Activated CD8-positive, alpha-beta memory T cell treated with anti-CD3 and anti-CD28 coated beads for 4 hours (primary cell): ENCODE measurements around the gene USB1.

Source experiments
- DNase-seq, 2 donors: peaks; one replicate each; pipeline ENCODE4 v3.0.0-alpha.2; 2020; ENCODE audit warnings: low read depth in 2 of 2

USB1 gene

DNA sequence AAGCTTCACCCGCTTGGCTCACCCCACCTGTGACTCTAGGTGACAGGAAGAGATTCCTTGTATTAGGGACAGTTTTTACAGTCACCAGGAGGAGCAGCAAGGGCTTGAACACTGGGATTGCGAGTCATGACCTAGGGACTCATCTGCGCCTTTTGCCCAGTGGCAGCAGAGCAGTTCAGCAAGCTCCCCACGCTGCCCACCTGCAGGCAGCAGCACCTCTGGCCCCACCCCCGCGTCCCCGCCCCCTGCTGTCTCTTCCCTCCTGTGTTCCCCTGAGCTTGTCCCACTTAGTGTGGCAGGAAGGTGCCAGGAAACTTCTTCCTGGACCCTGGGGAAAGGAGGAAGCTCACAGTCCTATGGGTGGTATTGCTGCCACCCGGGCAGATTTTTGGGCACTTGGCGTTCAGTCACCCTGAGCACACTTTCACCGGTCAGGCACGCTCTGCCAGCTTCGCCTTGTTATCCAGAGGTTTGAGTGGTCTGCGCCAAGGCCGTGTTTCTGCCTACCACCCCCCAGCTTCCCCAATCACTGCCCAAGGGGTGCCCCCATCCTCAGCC lies 33.0 kb downstream of the USB1 start:
- DNase-seq: no peak

DNA sequence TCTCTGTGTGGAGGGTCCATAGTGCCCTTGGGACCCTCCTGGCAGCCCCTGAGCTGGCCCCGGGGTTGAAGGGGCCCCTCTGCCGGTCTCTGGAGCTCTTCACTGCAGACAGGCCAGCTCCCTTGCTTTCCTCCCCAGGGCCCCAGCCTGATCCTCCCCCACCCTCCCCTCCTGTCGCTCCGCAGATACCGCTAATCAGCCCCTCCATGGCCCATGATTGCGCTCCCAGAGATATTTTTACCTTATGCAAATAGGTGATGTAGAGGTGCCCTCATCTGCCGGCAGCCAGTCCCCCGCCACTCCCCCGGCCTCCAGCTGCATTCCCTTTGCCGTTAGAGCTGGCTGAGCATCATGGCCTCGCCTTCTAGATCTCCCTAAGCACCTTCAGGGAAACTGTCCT lies 33.6 kb downstream of the USB1 start:
- DNase-seq: no peak

DNA sequence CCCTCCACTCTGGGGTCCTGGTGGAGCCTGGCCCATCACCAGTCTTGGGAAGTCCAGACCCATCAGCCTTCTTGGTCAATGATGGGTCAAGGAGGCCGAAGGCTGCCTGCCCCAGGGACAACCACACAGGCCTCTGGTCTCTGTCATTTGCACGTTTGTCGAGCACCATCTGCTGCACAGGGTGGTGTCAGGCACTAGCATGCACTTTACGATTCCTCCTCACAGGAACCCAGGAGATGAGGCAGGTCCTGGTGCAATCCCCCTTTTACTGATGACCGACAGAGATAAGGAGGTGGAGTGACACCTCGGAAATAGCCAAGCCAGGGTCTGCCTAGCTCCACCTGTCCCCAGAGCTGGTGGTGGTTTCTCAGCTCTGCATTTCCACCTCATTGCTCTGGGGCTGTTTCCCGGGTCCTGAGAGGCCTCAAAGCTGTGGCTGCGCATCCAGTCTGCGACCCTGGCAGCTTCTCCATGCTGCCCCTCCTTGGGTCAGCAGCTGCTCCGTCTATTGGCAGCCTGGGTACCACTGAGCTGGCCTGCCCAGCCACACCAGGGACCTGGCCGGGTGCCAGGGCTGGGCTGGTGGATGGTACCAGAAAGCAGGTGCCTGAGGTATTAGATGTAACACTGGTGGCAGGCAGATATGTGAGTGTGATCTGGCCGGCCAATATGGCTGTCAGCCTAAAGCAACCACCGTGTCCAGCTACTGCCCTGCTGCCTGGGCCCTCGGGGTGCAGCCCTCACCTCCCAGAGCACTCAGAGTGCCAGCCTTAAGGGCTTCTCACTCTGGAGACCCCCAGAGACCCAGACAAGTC lies 34.4 kb downstream of the USB1 start:
- no peak for DNase-seq

DNA sequence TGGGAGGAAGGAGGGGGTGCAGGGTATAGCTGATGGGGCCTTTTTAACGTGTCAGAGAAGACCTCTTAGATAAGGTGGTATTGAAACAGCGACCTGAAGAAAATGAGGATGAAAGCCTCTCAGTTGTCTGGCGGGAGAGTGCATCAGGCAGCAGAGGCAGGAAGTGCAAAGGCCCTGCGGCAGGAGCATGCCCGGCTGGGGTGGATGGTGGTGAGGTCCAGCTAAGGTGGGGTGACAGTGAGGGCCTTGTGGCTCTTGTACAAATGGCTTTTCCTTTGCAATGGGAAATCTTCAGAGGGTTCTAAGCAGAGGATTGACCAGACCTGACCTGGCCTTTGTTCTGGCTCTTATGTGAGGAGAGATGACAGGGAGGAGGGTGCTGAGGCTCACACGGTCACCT lies 35.7 kb downstream of the USB1 start:
- no peak for DNase-seq

DNA sequence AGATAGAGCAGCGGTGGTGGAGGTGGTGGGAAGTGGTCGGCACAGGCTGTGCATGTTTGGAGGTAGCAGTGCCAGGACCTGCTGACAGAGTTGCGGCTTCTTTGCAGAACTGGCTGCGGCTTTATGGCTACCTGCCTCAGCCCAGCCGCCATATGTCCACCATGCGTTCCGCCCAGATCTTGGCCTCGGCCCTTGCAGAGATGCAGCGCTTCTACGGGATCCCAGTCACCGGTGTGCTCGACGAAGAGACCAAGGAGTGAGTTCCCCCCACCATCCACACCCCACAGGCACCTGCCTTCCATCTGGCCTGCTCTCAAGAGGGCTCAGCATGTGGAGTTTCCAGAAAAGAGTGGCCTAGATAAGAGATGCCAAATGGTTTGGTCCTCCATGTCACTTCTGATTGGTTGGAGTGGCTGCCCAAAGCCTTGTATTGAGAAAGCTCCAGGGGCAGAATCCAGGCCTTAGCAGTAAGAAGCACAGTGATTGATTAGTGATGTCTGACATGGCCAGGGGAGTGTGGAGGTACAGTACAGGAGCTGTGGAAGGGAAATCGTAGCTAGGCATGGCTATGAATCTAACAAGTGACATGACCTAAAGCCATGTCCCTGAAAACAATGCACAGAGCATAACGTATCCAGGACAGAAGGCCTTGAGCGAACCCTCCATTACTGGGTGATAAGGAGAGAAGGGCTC lies 36.3 kb downstream of the USB1 start:
- DNase-seq: no peak

DNA sequence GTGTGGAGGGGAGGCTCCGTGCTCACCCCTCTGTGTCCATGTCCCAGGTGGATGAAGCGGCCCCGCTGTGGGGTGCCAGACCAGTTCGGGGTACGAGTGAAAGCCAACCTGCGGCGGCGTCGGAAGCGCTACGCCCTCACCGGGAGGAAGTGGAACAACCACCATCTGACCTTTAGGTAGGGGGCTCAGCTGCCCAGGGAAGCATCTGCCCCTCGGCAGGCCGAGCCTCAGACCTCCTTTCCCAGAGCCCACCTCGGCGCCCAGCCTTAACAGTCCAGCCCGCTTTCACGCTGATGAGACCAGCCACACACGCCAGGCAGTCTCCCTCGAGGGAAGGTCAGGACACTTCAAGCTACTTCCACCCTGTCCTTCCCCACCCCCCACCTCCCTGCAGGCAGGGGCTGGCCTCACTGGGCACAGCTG lies 37.0 kb downstream of the USB1 start:
- DNase-seq: no peak

DNA sequence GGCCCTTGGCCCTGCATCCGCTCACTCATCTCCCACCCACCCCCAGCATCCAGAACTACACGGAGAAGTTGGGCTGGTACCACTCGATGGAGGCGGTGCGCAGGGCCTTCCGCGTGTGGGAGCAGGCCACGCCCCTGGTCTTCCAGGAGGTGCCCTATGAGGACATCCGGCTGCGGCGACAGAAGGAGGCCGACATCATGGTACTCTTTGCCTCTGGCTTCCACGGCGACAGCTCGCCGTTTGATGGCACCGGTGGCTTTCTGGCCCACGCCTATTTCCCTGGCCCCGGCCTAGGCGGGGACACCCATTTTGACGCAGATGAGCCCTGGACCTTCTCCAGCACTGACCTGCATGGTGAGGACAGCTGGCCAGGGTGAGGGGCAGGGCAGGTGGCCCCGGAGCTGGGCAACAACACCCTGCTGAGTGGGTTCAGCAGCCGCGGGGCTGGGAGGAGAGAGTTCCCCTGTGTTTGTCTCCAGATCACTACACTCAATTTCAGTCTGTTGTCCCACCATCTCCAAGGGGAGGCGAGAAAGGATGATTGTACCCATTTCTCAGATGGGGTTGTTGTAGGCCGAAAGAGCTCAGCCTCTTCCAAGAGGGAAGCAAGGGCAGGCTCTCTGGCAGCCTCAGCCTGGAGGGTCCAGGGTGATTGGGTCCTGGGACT lies 38.8 kb downstream of the USB1 start:
- no peak for DNase-seq

DNA sequence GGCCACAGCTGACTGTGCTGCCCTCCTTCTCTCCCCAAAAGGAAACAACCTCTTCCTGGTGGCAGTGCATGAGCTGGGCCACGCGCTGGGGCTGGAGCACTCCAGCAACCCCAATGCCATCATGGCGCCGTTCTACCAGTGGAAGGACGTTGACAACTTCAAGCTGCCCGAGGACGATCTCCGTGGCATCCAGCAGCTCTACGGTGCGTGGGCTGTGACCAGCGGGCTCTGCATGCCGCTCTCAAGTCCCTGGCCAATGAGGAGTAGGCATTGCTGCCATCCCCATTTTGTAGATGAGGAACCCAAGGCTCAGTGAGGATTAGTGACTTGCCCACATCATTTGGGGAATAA lies 39.3 kb downstream of the USB1 start:
- no peak for DNase-seq

DNA sequence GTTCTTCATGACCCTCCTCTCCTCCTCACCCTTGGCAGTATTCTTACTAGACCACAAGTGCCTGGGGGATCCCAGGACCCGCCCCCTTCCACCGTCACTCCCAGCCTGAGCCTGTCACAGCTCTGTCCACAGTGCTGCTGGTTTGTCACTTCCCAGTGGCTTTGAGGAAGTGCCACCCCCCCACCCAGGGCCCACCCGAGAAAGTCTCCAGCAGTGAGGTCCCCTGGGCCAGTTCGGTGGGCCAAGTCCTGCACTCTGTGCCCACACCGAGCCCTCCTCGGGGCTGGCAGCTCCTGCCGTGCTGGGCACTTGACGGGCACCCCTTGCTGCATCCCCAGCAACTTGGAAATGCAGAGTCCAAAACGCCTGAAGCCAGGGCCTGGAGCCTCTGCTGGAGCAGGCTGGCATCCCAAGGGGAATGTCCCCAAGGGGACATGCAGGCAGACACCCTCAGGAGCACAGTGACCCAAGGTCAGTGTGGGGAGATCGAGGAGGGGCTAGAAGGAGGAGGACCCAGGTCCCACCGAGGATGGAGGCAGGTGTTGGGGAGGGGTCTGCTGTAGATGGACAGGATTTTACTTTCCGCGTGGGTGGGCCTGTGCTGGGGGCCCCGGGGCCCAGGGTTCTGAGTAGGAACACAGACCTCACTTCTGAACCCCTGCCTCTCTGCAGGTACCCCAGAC lies 39.9 kb downstream of the USB1 start:
- no peak for DNase-seq

DNA sequence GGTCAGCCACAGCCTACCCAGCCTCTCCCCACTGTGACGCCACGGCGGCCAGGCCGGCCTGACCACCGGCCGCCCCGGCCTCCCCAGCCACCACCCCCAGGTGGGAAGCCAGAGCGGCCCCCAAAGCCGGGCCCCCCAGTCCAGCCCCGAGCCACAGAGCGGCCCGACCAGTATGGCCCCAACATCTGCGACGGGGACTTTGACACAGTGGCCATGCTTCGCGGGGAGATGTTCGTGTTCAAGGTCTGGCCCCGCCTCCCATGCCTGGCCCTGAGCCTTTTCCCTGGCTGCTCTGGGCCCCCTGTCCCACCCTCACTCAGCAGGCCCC lies 40.4 kb downstream of the USB1 start:
- DNase-seq: no peak

DNA sequence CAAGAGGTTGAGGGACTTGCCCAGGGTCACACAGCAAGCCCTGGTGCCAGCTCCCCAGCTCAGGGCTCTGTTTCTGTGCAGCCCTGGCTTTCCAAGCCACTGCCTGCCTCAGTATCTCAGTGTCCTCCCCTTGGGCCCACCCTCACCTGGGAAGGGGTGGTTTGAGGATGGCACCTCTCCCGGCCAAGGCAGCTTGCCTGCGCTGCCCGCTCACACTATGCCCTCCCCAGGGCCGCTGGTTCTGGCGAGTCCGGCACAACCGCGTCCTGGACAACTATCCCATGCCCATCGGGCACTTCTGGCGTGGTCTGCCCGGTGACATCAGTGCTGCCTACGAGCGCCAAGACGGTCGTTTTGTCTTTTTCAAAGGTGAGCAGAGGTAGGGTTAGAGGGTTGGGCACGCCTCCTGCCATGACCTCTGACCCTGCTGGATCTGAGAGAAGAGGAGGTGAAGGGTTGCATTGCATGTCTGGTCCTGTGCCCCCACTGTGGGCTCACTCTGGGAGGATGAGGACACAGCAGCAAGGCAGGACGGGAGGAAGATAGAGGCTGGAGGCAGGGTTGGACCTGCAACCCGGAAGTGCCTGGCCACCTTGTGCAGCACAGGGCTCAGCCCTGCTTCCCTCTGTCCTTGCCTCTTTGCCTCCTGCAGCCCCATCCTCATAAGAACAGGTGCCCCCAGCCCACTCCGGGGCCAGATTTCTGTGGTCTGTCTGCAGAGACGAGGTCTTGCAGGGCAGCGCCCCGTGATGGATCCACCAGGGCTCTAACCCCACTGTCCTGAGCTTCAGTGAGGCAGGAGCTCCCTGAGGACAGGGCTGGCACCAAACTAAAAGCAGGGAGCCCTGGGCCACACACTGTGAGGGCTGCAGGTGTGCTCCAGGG lies 41.0 kb downstream of the USB1 start:
- no peak for DNase-seq

DNA sequence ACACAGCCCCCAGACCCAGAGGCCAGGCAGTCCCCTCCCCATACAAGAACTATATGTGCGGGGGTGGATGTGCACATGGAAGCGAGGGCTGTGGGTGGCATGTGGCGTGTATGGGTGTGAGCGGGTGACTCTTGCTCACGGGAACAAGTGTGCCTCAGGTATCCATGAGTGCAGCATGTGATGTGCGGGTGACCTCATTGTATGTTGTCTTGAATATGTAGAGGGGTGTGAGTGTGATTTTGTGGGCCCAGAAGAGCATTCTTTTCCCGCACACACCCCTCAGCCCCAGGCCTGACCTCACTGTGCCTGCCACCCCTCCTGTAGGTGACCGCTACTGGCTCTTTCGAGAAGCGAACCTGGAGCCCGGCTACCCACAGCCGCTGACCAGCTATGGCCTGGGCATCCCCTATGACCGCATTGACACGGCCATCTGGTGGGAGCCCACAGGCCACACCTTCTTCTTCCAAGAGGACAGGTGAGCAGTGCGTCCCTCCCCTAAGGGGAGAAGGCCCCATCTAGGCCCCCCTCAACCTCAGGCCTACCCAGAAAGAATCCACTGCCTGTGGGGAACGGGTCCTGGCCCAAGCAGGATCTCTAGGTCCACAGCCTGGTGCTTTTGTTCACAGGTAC lies 41.8 kb downstream of the USB1 start:
- DNase-seq: no peak

DNA sequence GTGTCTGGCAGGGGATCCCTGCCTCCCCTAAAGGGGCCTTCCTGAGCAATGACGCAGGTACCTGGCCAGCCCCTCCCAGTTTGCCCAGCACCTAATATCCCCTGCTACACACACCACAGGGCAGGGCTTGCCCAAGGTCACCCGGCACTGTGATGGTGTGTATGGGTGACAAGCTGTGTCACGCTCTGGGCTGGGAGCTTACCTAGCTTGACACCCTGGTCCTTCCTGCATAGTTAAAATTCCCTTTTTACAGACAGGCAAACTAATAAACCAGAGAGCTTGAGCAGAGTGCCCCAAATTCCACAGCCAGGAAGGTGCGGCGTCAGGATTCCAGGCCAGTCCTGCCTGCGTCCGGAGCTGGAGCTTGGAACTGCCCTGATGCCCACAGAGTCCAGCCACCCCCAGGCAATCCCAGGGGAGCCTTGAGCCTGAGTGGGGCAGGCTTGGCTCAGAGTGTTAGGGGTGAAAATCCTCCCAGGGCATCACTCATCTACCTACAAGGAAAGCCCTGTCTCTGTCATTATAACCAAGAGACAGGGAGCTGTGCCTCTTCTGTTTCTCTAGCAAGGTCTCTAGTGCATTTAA lies 42.5 kb downstream of the USB1 start:
- DNase-seq: no peak

DNA sequence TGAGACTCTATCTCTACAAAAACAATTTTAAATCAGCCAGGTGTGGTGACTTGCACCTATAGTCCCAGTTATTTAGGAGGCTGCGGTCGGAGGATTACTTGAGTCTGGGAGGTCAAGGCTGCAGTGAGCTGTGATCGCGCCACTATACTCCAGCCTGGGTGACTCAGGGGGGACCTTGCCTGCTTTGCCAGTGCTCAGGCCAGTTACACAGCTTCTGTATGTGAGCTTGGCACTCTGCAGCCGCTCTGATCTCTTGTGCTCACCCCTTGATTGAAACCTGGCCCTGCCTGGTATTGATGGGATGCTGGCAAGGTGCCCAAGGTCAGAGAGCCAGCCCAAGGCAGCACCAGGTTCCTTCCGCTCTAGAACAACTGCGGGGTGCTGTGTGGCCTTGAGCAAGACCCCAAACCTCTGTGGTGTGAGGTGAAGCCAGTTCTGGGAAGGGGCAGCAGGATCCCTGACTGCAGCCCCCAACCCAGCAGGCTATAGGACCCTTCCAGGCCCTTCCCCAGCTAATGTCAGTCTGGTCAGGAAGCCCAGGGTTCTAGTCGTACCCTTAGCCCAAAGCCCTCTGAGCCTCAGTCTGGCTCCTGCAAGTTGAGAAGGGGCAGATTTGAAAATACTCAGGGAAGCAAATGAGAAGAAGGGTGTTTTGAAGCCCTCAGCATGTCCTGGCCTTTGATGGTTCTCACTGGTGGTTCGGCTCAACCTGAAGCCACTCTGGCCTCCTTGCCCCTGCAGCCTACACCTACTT lies 43.2 kb downstream of the USB1 start:
- DNase-seq: no peak

DNA sequence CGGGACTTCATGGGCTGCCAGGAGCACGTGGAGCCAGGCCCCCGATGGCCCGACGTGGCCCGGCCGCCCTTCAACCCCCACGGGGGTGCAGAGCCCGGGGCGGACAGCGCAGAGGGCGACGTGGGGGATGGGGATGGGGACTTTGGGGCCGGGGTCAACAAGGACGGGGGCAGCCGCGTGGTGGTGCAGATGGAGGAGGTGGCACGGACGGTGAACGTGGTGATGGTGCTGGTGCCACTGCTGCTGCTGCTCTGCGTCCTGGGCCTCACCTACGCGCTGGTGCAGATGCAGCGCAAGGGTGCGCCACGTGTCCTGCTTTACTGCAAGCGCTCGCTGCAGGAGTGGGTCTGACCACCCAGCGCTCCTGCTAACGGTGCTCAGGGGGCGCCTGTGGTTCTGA lies 43.9 kb downstream of the USB1 start:
- no peak for DNase-seq

DNA sequence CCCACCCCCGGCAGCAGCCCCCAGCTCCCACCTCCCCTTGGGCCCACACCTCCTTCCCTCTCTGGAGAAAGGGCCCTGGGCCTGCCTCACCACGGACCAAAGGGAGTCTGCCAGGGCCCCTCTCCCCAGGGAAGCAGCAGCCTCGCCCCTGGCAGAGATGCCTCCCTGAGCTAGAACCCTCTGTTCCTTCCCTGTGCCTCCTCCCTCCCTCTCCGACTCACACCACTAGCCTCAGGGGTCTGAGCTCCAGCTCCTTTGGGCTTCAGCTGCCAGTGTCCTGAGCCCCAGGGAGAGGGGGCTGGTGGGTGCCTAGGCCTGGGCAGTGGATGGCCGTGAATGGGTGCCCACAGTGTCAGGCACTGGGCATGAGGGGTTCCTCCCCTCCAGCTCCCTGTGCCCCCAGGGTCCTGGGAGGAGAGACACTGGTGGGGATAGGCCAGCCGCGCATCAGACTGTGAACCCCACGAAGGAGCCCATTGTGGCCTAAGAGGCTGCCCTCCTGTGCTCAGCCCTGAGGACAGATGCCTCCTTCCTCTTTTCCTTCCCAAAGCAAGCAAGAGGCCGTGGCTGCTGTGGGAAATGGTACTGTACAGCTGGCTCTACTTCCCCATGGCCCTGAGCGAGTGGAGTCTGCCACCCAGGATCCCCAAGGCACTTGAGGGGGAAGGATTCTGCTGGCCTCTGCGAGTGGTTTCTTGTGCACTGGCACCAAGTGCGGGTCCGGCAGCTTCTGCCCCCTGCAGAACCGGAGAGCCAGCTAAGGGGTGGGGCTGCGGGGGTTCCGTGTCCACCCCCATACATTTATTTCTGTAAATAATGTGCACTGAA lies 45.1 kb downstream of the USB1 start:
- no peak for DNase-seq

DNA sequence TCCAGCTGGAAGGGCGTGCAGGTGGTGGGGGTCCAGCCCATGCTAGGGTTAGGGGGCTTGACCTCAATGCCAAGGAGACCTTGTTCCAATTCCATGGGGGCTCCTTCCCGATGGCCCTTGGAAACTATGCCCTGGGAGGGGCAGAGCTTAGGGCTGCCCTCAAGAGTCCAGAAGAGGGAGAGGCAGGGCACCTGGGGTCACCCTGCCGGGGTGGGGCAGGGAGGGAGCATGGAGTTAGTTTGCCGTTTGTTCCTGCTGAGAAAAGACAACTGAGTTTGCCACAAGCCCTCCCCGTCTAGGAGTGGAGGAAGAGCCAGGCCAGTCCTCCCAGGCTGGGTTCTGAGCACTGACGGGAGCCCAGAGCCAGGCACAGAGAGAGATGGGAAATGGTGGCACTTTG lies 45.7 kb downstream of the USB1 start:
- no peak for DNase-seq

DNA sequence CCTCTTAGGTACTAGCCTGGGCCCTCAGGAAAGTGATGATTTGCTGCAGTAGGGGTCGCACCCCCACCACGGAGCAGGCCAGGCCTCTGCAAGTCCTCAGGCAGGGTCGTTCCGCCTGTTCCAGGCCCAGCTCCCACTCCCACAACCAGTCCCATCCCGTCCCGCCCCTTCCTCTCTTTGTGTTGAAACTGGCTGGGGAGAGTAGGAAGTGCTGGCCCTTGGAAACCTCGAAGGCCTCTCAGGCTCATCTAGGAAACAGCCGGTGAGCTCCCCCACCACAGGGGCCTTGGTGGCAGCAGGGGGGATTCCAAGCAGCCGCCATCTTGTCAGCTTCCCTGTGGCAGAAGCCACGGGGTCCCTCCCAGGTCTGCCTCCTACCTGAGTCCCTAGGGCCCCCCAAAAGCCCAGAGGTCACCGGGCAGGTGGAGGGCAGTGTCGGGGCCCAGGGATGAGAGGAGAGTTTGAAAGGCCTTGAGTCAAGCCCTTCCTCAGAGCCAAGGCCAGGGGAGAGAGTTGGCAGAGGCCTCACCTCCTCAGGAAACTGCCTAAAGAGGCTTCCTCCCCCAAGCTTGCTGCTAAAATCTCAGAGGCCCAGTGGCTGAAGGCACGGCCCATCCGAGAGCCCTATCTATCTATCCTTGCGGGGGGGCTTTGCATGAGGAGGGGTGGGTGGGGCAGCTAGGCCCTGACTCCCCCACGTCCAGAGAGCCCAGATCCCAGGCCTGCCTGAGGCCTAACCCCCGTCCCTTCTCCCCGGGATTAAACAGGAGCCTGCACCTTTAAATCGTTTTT lies 46.5 kb downstream of the USB1 start:
- DNase-seq: no peak
